IPS-20b (cell line): Measurements from ENCODE around the gene SMARCAL1.

Experiments
- H3K27ac ChIP-seq: one replicate; pipeline ENCODE4 v1.5.1; 2013; ENCODE audit warnings: low read length
- H3K27me3 ChIP-seq: 2 replicates; pipeline ENCODE4 v1.6.1; 2013; ENCODE audit warnings: mild to moderate bottlenecking, low read length, inconsistent platforms; ENCODE audit not compliant: insufficient read depth
- H3K36me3 ChIP-seq: 2 replicates; pipeline ENCODE4 v1.6.1; 2013; ENCODE audit warnings: low read depth, mild to moderate bottlenecking, inconsistent platforms, low read length, moderate library complexity; ENCODE audit not compliant: insufficient read depth
- H3K4me1 ChIP-seq: 2 replicates; pipeline ENCODE4 v1.6.1; 2013; ENCODE audit warnings: mild to moderate bottlenecking, control low read depth, inconsistent platforms, low read length, moderate library complexity; ENCODE audit not compliant: insufficient read depth
- H3K4me3 ChIP-seq: 2 replicates; pipeline ENCODE4 v1.5.1; 2013; ENCODE audit warnings: mild to moderate bottlenecking, low read length, inconsistent platforms
- H3K9ac ChIP-seq: 2 replicates; pipeline ENCODE4 v1.6.1; 2013; ENCODE audit warnings: low read depth, mild to moderate bottlenecking, inconsistent platforms, low read length, moderate library complexity
- H3K9me3 ChIP-seq: 2 replicates; pipeline ENCODE4 v1.6.1; 2013; ENCODE audit warnings: mild to moderate bottlenecking, low read depth, low read length, inconsistent platforms; ENCODE audit not compliant: insufficient read depth

Gene SMARCAL1

DNA sequence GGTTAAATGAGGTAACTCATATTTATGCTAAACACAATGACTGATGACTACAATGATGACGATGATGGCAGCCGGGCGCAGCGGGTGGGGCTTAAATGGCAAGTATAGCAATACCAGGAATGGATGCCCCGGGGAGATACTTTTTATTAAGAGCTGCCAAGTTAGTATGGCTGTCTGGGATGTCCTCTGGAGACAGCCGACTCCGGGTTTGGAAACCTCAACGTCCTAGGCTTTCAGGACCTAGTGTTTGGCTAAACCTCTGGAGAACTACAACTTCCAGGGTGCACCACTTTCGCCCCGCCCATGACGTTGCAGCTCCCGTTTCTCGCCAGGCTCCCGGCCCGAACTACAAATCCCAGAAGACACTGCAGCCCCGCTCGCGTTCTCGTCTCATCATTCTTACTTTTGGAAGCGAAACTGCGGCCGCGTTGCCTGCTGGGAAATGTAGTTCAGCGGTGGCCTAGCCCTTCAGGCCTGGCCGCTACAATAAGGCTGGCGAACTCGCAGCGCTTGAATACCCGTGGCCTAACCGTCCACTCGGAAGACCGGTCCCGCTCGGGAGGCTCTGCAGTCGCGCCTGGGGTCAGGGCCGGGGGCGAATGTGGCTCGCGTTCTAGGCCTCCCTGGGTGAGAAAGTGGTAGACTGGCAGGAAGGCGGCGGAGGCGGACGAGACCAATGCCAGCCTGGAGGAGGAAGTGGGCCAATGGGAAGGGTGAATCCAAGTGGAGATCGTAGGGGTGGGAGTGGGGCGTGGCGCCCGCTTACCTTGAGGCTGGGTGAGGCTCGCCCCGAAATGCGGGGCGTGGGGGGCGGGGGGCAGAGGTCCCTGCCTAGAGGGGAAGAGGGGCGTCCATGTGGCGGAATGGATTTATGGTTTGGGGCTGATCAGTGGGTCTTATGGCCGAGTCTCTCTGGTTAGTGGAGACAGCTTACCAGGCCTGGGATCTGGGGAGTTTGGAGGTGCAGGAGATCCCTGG is at the start of gene SMARCAL1:
SMARCAL1 (plus strand) TSS at position 463 of the 978 bp plus-strand sequence. CDS start 2,221 bp downstream, outside the sequence.
- Histone ChIP-seq H3K4me3 (peak within 1 kb of the TSS; percentile 97), H3K9me3 (no peaks in the 10 kb centered on the region), H3K27ac (peak within 1 kb of the TSS; percentile 99), H3K4me1 (peaks cover 10% of the 10 kb centered on the region), H3K9ac (peak within 1 kb of the TSS; percentile 95), H3K36me3 (peaks cover 18% of the 10 kb centered on the region), H3K27me3 (no peaks in the 10 kb centered on the region)

- Histone ChIP-seq H3K27me3 (no peaks in the 10 kb centered on the region; the same call in 1 of the 2 replicates), H3K36me3 (no peaks in the 10 kb centered on the region), H3K4me3 (no peak overlapping the region), H3K27ac (no peak overlapping the region), H3K4me1 (0 out of 2 replicates have a peak, but pooled peaks cover 4% of the 10 kb centered on the region), H3K9me3 (no peaks in the 10 kb centered on the region), H3K9ac (no peak overlapping the region)
Observed at GRCh38 chr2:216362730-216363129, 49.6 kb upstream of the SMARCAL1 start.

GRCh38 chr2:216363221-216363620 is 49.1 kb upstream of the SMARCAL1 start:
- Histone ChIP-seq H3K36me3 (no peaks in the 10 kb centered on the region), H3K4me3 (no peak overlapping the region), H3K9ac (no peak overlapping the region), H3K9me3 (no peaks in the 10 kb centered on the region), H3K27ac (no peak overlapping the region), H3K4me1 (0 out of 2 replicates have a peak, but pooled peaks cover 6% of the 10 kb centered on the region), H3K27me3 (peaks cover 3% of the 10 kb centered on the region; the same call in 1 of the 2 replicates)

DNA sequence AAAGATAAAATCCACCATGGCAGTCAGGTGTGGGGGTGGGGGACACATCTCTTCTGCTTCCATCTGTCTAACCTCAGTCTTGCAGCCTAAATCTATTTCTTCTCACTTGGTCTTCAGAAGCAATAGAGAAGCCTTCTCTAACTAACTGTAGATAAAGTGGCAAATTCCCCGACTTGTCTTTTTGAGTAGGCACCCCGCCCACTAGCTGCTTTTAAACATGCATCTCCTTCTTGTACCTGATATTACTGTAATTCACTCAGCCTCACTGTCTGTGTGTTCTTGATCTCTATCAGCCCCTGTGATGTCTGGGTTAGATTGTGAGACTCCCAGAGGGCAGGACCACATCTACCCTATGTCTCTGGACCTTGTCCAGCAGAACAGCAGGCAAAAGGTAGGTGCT is 46.8 kb upstream of the SMARCAL1 start:
- Histone ChIP-seq H3K9ac (no peak overlapping the region), H3K4me3 (no peak overlapping the region), H3K27me3 (peaks cover 24% of the 10 kb centered on the region), H3K36me3 (no peaks in the 10 kb centered on the region), H3K27ac (no peak overlapping the region), H3K9me3 (no peaks in the 10 kb centered on the region), H3K4me1 (peaks cover 11% of the 10 kb centered on the region; the same call in 1 of the 2 replicates)

- no peaks in the 10 kb centered on the region for H3K9me3 ChIP-seq
- H3K27ac ChIP-seq, result no peak overlapping the region
- H3K27me3 ChIP-seq, result peaks cover 35% of the 10 kb centered on the region
- H3K9ac ChIP-seq, result no peak overlapping the region
- peaks cover 13% of the 10 kb centered on the region; the same call in 1 of the 2 replicates for H3K4me1 ChIP-seq
- no peaks in the 10 kb centered on the region for H3K36me3 ChIP-seq
- H3K4me3 ChIP-seq, result no peak overlapping the region
Observed at GRCh38 chr2:216366777-216367471, 45.4 kb upstream of the SMARCAL1 start.

GRCh38 chr2:216369821-216370220 is 42.5 kb upstream of the SMARCAL1 start:
- H3K9ac ChIP-seq, result no peak overlapping the region
- no peak overlapping the region for H3K27ac ChIP-seq
- no peaks in the 10 kb centered on the region for H3K9me3 ChIP-seq
- H3K4me1 ChIP-seq, result peaks cover 21% of the 10 kb centered on the region
- H3K4me3 ChIP-seq, result no peak overlapping the region
- H3K27me3 ChIP-seq, result peaks cover 59% of the 10 kb centered on the region
- H3K36me3 ChIP-seq, result no peaks in the 10 kb centered on the region

DNA sequence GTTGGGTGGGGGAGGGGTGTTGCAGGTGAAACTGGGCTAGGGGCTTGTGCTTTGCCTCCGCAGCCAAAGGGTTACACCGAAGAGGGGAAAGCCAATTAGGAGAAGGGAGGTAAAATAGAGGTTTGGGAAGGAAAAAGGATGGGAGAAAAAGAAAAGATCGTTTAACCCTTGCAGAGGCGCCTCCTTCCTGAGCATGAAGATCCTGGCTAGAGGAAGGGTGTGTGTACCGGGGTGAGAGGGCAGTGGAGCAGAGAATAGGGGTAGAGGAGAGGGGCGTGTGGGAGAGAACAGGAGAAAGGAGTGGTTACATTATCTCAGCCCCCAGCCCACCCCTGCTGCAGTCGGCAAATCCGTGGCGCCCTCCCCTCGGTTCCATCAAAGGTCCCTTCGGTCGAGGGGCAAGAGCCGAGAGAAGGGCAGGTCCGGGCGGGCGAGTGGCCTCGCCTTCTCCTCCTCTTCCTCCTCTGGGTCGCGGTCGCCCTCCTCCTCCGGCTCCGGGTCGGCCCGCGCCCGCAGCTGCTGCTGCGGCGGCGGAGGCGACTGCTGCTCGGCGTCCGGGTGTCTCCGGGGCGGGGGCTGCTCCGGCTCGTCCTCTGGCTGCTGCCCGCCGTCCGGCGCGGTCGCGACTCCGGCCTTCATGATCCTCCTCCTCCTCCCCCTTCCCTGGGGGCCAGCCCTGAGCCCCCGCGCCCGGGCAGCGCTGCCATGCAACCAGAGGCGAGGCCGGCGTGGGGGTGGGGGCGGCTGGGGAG is 41.1 kb upstream of the SMARCAL1 start:
- H3K27ac ChIP-seq, result no peak overlapping the region
- peak overlapping the region; percentile 84 for H3K4me3 ChIP-seq
- peaks cover 21% of the 10 kb centered on the region for H3K4me1 ChIP-seq
- H3K9me3 ChIP-seq, result no peaks in the 10 kb centered on the region
- H3K9ac ChIP-seq, result peak overlapping the region; percentile 42; the same call in 1 of the 2 replicates
- H3K27me3 ChIP-seq, result peaks cover 59% of the 10 kb centered on the region
- H3K36me3 ChIP-seq, result no peaks in the 10 kb centered on the region

GRCh38 chr2:216371721-216372702 is 40.3 kb upstream of the SMARCAL1 start, which contains the start of gene MARCHF4:
Gene MARCHF4, minus strand, starts transcription at chr2:216372483. Its CDS starts 2,223 bp downstream, at chr2:216370260.
- Histone ChIP-seq H3K36me3 (no peaks in the 10 kb centered on the region), H3K4me3 (peak within 1 kb of the TSS; percentile 84), H3K9me3 (no peaks in the 10 kb centered on the region), H3K27ac (no peak within 1 kb of the TSS), H3K4me1 (peaks cover 21% of the 10 kb centered on the region), H3K27me3 (peaks cover 59% of the 10 kb centered on the region), H3K9ac (no peak within 1 kb of the TSS; the same call in 1 of the 2 replicates)

DNA sequence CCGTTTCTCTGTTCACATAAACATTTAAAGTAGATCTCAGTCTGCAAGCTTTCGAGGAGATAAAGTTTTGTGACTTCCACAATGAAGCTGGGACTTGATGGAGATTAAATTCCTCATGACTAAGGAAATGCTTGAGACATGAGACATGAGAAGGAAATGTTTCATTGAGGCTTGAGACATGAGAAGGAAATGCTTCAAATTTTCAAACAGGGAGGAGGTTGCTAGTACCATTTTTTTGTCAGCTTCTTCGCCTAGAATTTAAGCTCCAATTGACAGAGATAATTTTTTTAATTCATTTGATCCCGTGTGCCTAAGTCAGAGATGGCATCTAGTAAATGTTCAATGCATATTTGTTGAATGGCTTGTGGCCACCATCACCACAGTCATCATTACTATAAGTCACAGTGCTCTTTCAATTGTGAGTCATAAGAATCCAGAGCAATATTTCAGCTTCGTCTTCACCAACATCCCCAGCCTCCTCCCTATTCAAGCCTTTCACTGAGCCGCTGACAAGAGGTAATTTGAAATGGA is 39.5 kb upstream of the SMARCAL1 start:
- H3K4me3 ChIP-seq, result peak overlapping the region; percentile 84

GRCh38 chr2:216373896-216374295 is 38.4 kb upstream of the SMARCAL1 start:
- H3K4me1 ChIP-seq, result peaks cover 15% of the 10 kb centered on the region

More for the DNA sequence above, 39.5 kb upstream of the SMARCAL1 start:
- Histone ChIP-seq H3K27me3 (peaks cover 62% of the 10 kb centered on the region), H3K36me3 (no peaks in the 10 kb centered on the region), H3K4me1 (peaks cover 16% of the 10 kb centered on the region), H3K9me3 (no peaks in the 10 kb centered on the region), H3K9ac (no peak overlapping the region), H3K27ac (no peak overlapping the region)

More at GRCh38 chr2:216373896-216374295, 38.4 kb upstream of the SMARCAL1 start:
- Histone ChIP-seq H3K9me3 (no peaks in the 10 kb centered on the region), H3K4me3 (no peak overlapping the region), H3K36me3 (no peaks in the 10 kb centered on the region), H3K27ac (no peak overlapping the region), H3K27me3 (peaks cover 52% of the 10 kb centered on the region), H3K9ac (no peak overlapping the region)
